ENCODE measurements around the gene UIMC1. TPM values are rescaled to one million over a fixed set of nuclear protein-coding genes. Genes with fewer than 3 reads are reported as not detected.

UIMC1 gene
- total and polyA plus RNA-seq, 2 of the 13 experiments (the other 11 are each of a cell fraction or from before 2014, with no cell fraction given), result 18.9 to 32.7 TPM

DNA sequence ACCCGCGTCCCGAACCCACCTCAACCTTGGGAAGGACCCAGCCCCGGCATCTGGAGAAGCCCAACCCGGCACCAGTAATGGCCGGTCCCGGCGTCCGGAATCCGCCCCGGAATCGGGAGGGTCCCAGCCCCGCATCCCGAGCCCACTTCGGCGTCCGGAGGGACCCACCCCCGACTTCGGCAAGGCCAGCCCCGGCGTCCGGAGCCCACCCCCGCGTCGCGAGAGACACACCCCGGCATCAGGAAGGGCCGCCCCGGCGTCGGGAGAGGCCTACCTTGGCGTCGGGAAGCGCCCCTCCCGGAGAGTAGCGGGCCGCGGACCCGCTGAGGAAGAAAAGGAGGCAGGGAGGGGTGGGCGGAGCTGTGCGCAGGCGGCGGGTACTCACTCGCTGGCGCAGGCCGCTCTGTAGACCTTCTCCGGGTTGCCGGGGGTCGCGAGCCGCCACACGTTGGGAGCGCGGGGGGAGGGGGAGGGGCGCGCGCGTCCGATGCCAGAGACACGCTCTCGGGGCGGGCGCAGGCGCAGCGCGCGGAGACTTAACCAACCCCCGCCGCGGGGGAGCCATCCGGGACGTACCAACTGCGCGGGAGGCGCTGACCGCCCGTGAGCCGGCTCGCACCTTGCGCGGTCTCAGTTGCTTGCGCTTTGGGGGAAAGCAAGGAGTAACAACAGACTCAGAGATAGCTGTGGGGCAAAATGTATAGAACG lies at the start of gene UIMC1 (continued):
- TF ChIP-seq, protein P1, sequence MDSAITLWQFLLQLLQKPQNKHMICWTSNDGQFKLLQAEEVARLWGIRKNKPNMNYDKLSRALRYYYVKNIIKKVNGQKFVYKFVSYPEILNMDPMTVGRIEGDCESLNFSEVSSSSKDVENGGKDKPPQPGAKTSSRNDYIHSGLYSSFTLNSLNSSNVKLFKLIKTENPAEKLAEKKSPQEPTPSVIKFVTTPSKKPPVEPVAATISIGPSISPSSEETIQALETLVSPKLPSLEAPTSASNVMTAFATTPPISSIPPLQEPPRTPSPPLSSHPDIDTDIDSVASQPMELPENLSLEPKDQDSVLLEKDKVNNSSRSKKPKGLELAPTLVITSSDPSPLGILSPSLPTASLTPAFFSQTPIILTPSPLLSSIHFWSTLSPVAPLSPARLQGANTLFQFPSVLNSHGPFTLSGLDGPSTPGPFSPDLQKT (CRISPR knock-in tag; IDR thresholded peaks at IDR 0.05; ENCODE audit: borderline replicate concordance), result 0 out of 2 replicates have a peak, but pooled peaks have one; percentile 12
- TF ChIP-seq BCL6 (CRISPR knock-in tag; IDR thresholded peaks at IDR 0.05) (peak; percentile 56), ZNF737 (CRISPR knock-in tag; IDR thresholded peaks at IDR 0.05; ENCODE audit: borderline replicate concordance) (no peak), ZNF614 (CRISPR knock-in tag; IDR thresholded peaks at IDR 0.05; ENCODE audit: borderline replicate concordance) (peak; percentile 81; the same call in 1 of the 2 replicates), ZFP82 (CRISPR knock-in tag; IDR thresholded peaks at IDR 0.05; ENCODE audit: borderline replicate concordance) (no peak), TOPORS (CRISPR knock-in tag; IDR thresholded peaks at IDR 0.05) (peak; percentile 73; the same call in 1 of the 2 replicates), PATZ1 (CRISPR knock-in tag; IDR thresholded peaks at IDR 0.05) (peak; percentile 44; the same call in 1 of the 2 replicates), SMARCC2 (IDR thresholded peaks at IDR 0.05) (no peak), ZNF777 (CRISPR knock-in tag; IDR thresholded peaks at IDR 0.05) (peak; percentile 85), ZNF12 (CRISPR knock-in tag; IDR thresholded peaks at IDR 0.05) (peak; percentile 17; the same call in 1 of the 2 replicates), IRX3 (CRISPR knock-in tag; IDR thresholded peaks at IDR 0.05; ENCODE audit: borderline replicate concordance, low read depth) (no peak), GLI4 (CRISPR knock-in tag; IDR thresholded peaks at IDR 0.05; ENCODE audit: borderline replicate concordance) (no peak), ZNF354B (CRISPR knock-in tag; IDR thresholded peaks at IDR 0.05) (no peak), ZNF552 (CRISPR knock-in tag; IDR thresholded peaks at IDR 0.05; ENCODE audit: borderline replicate concordance) (no peak), ZBTB43 (CRISPR knock-in tag; conservative IDR thresholded peaks at IDR 0.05) (no peak)
- TF ChIP-seq, protein P2, sequence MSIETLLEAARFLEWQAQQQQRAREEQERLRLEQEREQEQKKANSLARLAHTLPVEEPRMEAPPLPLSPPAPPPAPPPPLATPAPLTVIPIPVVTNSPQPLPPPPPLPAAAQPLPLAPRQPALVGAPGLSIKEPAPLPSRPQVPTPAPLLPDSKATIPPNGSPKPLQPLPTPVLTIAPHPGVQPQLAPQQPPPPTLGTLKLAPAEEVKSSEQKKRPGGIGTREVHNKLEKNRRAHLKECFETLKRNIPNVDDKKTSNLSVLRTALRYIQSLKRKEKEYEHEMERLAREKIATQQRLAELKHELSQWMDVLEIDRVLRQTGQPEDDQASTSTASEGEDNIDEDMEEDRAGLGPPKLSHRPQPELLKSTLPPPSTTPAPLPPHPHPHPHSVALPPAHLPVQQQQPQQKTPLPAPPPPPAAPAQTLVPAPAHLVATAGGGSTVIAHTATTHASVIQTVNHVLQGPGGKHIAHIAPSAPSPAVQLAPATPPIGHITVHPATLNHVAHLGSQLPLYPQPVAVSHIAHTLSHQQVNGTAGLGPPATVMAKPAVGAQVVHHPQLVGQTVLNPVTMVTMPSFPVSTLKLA (IDR thresholded peaks at IDR 0.05), result peak; percentile 29; the same call in 1 of the 2 replicates
- TF ChIP-seq, protein P3, sequence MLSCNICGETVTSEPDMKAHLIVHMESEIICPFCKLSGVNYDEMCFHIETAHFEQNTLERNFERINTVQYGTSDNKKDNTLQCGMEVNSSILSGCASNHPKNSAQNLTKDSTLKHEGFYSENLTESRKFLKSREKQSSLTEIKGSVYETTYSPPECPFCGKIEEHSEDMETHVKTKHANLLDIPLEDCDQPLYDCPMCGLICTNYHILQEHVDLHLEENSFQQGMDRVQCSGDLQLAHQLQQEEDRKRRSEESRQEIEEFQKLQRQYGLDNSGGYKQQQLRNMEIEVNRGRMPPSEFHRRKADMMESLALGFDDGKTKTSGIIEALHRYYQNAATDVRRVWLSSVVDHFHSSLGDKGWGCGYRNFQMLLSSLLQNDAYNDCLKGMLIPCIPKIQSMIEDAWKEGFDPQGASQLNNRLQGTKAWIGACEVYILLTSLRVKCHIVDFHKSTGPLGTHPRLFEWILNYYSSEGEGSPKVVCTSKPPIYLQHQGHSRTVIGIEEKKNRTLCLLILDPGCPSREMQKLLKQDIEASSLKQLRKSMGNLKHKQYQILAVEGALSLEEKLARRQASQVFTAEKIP (CRISPR knock-in tag; IDR thresholded peaks at IDR 0.05; ENCODE audit: borderline replicate concordance), result no peak
- TF ChIP-seq, protein P4, sequence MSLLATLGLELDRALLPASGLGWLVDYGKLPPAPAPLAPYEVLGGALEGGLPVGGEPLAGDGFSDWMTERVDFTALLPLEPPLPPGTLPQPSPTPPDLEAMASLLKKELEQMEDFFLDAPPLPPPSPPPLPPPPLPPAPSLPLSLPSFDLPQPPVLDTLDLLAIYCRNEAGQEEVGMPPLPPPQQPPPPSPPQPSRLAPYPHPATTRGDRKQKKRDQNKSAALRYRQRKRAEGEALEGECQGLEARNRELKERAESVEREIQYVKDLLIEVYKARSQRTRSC (CRISPR knock-in tag; IDR thresholded peaks at IDR 0.05; ENCODE audit: low read depth), result no peak
